AG09319 (cell line): ENCODE results near the gene KIAA1755.

Experiments used
- DNase-seq: peaks from one replicate; pipeline ENCODE4 v3.0.0-alpha.2; 2010; ENCODE audit warnings: low read depth; ENCODE audit errors: extremely low read depth
- TF ChIP-seq, protein P1 (sequence below): IDR thresholded peaks from 2 replicates; pipeline ENCODE4 v1.5.1; 2011; ENCODE audit warnings: low read depth, mild to moderate bottlenecking, inconsistent platforms, low read length, moderate library complexity

KIAA1755 gene

DNA sequence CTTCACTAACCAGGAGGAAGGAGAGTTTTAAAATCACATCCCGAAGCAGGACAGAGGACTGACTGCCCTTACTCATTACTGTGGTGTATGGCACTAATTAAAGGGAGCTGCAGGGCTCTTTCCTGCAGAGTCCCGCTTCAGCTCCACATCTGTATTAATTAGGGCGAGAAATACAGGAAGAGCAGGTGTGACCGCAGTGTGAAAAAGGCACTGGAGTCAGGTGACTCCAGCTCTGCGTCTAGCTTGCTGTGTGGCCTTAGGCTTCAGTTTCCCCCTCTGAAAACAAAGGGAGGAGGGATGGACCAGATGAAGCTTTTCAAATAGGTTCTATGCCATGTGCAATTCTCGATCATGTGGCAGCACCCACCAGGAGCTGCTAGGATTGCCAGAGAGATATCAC is 34.0 kb downstream of the KIAA1755 start:
- no peak for DNase-seq
- TF ChIP-seq, protein P1, sequence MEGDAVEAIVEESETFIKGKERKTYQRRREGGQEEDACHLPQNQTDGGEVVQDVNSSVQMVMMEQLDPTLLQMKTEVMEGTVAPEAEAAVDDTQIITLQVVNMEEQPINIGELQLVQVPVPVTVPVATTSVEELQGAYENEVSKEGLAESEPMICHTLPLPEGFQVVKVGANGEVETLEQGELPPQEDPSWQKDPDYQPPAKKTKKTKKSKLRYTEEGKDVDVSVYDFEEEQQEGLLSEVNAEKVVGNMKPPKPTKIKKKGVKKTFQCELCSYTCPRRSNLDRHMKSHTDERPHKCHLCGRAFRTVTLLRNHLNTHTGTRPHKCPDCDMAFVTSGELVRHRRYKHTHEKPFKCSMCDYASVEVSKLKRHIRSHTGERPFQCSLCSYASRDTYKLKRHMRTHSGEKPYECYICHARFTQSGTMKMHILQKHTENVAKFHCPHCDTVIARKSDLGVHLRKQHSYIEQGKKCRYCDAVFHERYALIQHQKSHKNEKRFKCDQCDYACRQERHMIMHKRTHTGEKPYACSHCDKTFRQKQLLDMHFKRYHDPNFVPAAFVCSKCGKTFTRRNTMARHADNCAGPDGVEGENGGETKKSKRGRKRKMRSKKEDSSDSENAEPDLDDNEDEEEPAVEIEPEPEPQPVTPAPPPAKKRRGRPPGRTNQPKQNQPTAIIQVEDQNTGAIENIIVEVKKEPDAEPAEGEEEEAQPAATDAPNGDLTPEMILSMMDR: no peak

DNA sequence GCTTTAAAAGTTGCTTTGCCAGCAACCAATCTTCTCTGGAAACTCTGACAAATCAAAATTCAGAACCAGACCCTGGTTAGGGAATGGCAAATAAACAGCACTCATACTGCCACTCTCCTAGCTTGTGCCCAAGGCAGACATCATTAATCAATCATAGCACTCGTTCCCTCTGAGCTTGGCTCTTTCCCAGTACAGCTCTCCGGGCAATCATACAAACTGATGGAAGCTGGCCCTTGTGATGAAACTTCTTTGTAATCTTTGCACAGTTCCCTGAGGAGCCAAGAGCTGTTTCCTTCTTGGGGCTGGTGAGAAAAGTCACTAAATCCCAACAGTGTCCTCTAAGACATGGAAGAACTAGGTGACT is 34.7 kb downstream of the KIAA1755 start:
- TF ChIP-seq, protein P1: no peak
- no peak for DNase-seq

DNA sequence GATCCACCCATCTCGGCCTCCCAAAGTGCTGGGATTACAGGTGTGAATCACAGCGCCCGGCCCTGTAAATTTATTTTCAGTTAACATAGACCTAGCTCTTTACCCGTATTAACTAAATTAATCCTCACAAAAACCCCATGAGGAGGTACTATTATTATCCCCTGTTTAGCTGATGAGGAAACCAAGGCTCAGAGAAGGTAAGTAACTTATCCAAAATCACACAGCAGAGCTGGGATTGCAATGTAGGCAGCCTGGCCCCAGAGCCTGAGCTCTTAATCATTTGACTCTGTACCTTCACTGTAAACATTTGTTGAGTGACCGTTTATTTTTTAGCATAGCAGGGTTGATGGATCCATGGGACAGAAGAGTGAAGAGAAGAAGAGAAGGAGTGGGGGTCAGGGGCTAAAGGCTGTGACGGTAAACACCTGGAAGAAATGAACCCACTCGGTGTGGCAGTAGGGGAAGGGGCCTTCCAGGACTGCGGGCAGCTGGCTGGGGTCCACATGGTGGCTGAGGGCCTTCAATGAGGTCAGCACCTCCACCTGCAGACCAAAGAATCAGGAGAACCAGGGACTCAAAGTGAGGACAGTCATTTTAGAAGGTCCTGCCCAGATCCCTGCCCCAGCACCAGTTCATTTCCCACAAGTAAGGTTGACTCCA is 35.2 kb downstream of the KIAA1755 start:
- TF ChIP-seq, protein P1: no peak

DNA sequence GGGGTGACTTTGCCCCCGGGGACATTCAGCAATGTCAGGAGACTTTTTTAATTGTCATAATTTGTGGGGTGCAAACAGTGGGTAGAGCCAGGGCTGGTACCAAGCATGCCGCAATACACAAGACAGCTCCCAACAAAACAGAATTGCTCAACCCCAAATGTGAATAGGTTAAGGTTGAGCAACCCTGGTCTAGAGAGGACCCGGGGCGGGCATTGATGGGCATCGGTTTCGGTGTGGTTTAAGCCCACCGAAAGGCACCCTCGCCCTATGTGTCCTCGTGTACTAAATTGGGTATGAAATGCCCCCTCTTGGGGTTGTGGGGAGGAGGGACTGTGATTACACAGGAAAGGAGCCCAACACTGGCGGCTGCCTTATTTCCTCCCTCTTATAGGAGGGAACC is 36.0 kb downstream of the KIAA1755 start:
- TF ChIP-seq, protein P1: no peak
- DNase-seq: no peak

More for the DNA sequence above, 35.2 kb downstream of the KIAA1755 start:
- no peak for DNase-seq

DNA sequence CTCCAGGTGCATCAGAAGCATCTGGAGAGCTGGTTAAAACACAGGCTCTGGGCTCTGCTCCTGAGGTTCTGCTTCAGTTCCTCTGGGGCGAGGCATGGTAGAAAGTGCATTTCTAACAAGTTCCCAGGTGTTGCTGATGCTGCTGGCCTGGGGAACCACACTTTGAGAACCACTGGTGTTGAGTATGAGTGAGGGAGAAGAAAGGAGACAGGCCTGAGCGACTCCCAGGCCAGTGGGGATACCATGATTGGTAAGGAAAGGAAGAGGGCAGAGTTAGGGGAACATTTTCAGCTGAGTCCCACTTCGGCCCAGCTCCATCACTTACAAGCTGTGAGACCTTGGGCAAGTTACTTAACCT is 36.8 kb downstream of the KIAA1755 start:
- DNase-seq: no peak
- TF ChIP-seq, protein P1: no peak

DNA sequence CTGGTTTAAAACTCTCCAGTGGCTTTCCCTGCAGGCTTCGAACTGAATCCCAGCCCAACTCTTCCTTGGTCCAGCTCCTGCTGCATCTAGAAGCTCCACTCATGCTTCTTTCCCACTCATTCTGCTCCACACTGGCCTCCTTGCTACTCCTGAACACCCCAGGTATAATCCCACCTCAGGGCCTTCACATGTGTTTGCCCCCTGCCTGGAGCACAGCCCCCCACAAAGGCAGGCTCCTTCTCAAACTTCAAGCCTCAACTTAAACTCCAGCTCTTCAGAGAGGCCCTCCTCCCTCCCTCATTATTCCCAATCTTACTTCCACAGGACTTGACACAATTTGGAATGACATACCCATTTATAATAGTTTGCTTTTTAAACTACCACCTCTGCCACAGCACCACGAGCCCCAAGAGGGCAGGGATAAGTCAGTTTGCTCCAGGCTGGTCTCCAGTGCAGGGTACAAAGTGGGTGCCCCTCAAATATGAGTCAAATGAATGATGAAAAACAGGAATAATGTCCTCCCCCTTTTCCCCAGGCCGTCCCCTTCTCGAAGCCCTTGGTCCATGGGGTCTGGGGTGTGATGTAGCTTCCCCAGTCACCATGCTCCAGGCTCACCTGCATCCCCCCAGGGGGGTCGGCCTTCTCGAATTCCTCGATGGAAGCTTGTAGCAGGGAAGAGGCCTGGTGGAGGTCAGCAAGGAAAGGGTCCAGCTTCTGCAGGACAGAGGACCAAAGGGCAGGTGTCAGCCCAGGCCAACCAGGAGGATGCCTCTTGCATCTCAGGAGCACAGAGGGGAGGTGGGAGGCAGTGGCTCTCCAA is 37.4 kb downstream of the KIAA1755 start:
- DNase-seq: no peak
- TF ChIP-seq, protein P1: no peak

DNA sequence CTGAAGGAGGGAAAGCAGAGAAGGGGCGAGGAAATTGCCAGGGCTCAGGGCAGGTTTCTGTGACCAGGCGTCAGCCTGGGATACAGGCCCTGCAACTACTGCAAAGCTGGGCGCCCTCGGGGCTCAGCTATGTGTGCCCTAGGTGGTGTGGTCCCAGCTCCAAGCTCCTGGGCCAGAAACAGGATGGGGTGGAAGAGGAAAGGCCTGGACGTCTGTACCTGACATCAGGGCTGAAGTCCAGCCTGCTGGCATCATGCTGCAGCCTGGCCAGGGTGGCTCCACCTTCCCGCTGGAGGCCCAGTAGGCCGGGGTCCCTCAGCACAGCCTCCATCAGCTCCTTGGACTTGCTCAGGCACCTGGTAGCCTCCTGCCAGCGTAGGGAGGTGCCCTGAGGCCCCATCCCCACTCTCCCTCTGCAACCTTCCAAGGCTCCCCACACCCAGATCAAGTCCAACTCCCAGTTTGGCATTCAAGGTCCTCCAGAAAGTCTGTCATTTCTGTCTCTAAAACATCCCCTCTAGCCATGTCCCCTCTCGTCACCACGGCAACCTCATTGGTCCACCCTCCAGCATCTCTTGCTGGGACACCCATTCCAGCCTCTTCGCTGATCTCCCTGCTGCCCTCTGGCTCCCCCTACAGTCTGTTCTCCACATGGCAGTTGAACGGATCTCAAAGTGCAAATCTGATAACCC is 38.2 kb downstream of the KIAA1755 start:
- TF ChIP-seq, protein P1: peak; percentile 98
- no peak for DNase-seq
